ENCODE measurements around the gene SLC8A2. TPM values are rescaled to one million over a fixed set of nuclear protein-coding genes. Genes with fewer than 3 reads are reported as not detected.
A peak's percentile ranks its signal among the peaks of the same experiment; 100 is the strongest.

The SLC8A2 gene
- polyA plus RNA-seq, 2 donors, result 0.16 to 0.29 TPM

DNA sequence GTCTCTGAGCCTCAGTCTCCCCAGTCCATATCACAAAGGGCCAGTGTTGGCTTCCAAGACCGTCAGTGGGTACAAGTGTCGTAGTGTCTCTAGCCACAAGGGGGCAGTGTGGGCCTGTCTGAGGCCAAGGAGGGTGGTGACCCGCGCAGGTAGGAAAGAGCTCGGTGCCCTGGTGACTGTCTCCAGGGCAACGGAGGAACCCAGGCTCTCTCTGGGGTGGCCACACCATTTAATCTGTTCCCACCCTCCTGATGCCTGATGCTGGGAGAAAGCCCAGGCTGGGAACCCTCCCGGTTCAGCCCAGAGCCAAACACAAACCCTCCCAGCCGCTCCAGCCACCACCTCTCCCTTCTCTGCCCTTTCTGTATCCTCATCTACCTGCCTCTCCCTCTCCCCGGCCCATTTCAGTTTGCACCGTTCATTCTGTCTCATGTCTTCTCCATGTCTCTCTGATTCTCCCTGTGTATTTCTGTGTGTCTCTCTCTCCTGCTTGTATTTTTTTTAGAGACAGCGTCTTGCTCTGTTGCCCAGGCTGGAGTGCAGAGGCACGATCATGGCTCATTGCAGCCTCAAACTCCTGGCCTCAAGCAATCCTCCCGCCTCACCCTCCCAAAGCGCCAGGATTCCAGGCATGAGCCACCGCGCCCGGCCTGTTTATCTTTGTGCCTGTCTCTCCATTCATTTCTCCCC, 34.8 kb downstream of the SLC8A2 start:
- Histone ChIP-seq H3K27ac (ENCODE audit: low read depth in 2 of 2, low read length in 1 of 2) (no peak overlapping the region), H3K4me3 (ENCODE audit: low read depth in 1 of 2, low read length in 2 of 2) (no peak overlapping the region), H3K9me3 (ENCODE audit: control insufficient read depth in 2 of 2, insufficient read depth in 1 of 2, low read depth in 1 of 2, low read length in 1 of 2) (no peaks in the 10 kb centered on the region), H3K27me3 (ENCODE audit: control insufficient read depth in 1 of 2, insufficient read depth in 2 of 2, low read length in 2 of 2) (no peaks in the 10 kb centered on the region), H3K4me1 (ENCODE audit: control insufficient read depth in 2 of 2, insufficient read depth in 2 of 2, low read length in 1 of 2) (peaks cover 0 to 2% of the 10 kb centered on the region in 2 donors), H3K36me3 (ENCODE audit: control insufficient read depth in 2 of 2, insufficient read depth in 2 of 2, low read length in 1 of 2) (no peaks in the 10 kb centered on the region)
- 29 to 30% methylated on average over 17 of the region's 17 CpGs for WGBS, 2 donors

GRCh38 chr19:47435883-47436417, 35.7 kb downstream of the SLC8A2 start:
- Histone ChIP-seq H3K36me3 (ENCODE audit: control insufficient read depth in 2 of 2, insufficient read depth in 2 of 2, low read length in 1 of 2) (no peaks in the 10 kb centered on the region), H3K27me3 (ENCODE audit: control insufficient read depth in 1 of 2, insufficient read depth in 2 of 2, low read length in 2 of 2) (no peaks in the 10 kb centered on the region), H3K9me3 (ENCODE audit: control insufficient read depth in 2 of 2, insufficient read depth in 1 of 2, low read depth in 1 of 2, low read length in 1 of 2) (no peaks in the 10 kb centered on the region), H3K4me1 (ENCODE audit: control insufficient read depth in 2 of 2, insufficient read depth in 2 of 2, low read length in 1 of 2) (peaks cover 0 to 2% of the 10 kb centered on the region in 2 donors), H3K4me3 (ENCODE audit: low read depth in 1 of 2, low read length in 2 of 2) (no peak overlapping the region), H3K27ac (ENCODE audit: low read depth in 2 of 2, low read length in 1 of 2) (no peak overlapping the region)
- 77 to 86% methylated on average over 6 of the region's 6 CpGs for WGBS, 2 donors

- Histone ChIP-seq H3K9me3 (ENCODE audit: control insufficient read depth in 2 of 2, insufficient read depth in 1 of 2, low read depth in 1 of 2, low read length in 1 of 2) (no peaks in the 10 kb centered on the region), H3K4me1 (ENCODE audit: control insufficient read depth in 2 of 2, insufficient read depth in 2 of 2, low read length in 1 of 2) (peaks cover 3 to 6% of the 10 kb centered on the region in 2 donors), H3K36me3 (ENCODE audit: control insufficient read depth in 2 of 2, insufficient read depth in 2 of 2, low read length in 1 of 2) (no peaks in the 10 kb centered on the region), H3K4me3 (ENCODE audit: low read depth in 1 of 2, low read length in 2 of 2) (no peak overlapping the region), H3K27me3 (ENCODE audit: control insufficient read depth in 1 of 2, insufficient read depth in 2 of 2, low read length in 2 of 2) (no peaks in the 10 kb centered on the region), H3K27ac (ENCODE audit: low read depth in 2 of 2, low read length in 1 of 2) (no peak overlapping the region)
- WGBS, 2 donors, result 55 to 59% methylated on average over 16 of the region's 16 CpGs
Measured at GRCh38 chr19:47435196-47435595, 36.5 kb downstream of the SLC8A2 start.

DNA sequence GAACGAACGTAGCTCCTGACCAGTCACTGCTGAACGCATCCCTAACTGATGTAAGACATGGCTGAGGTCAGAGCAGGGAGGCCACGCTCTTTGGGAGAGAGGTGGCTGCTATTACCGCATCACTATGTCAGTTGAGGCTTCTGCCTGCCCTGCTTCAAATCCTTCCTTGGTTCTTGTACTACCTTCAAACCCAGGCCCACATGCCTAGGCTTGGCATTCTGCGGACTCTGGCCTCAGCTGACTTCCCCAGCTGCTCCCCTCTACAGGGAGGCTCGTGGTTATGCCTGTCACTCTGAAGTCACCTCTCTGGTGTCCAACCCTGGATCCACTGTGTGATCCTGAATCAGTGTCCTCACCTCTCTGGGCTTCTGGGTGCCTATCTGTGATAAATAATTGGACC, 37.6 kb downstream of the SLC8A2 start:
- Histone ChIP-seq H3K9me3 (ENCODE audit: control insufficient read depth in 2 of 2, insufficient read depth in 1 of 2, low read depth in 1 of 2, low read length in 1 of 2) (no peaks in the 10 kb centered on the region), H3K27ac (ENCODE audit: low read depth in 2 of 2, low read length in 1 of 2) (no peak overlapping the region), H3K4me1 (ENCODE audit: control insufficient read depth in 2 of 2, insufficient read depth in 2 of 2, low read length in 1 of 2) (peaks cover 4 to 14% of the 10 kb centered on the region in 2 donors), H3K27me3 (ENCODE audit: control insufficient read depth in 1 of 2, insufficient read depth in 2 of 2, low read length in 2 of 2) (no peaks in the 10 kb centered on the region), H3K36me3 (ENCODE audit: control insufficient read depth in 2 of 2, insufficient read depth in 2 of 2, low read length in 1 of 2) (no peaks in the 10 kb centered on the region), H3K4me3 (ENCODE audit: low read depth in 1 of 2, low read length in 2 of 2) (no peak overlapping the region)
- 74% methylated on average over 7 of the region's 7 CpGs for WGBS, 2 donors

GRCh38 chr19:47433121-47433520, 38.6 kb downstream of the SLC8A2 start:
- H3K9me3 ChIP-seq (ENCODE audit: control insufficient read depth in 2 of 2, insufficient read depth in 1 of 2, low read depth in 1 of 2, low read length in 1 of 2), result no peaks in the 10 kb centered on the region
- 58 to 64% methylated on average over 1 of the region's 1 CpG for WGBS, 2 donors
- no peaks in the 10 kb centered on the region for H3K36me3 ChIP-seq (ENCODE audit: control insufficient read depth in 2 of 2, insufficient read depth in 2 of 2, low read length in 1 of 2)
- H3K4me1 ChIP-seq (ENCODE audit: control insufficient read depth in 2 of 2, insufficient read depth in 2 of 2, low read length in 1 of 2), result peaks cover 4 to 16% of the 10 kb centered on the region in 2 donors
- H3K27me3 ChIP-seq (ENCODE audit: control insufficient read depth in 1 of 2, insufficient read depth in 2 of 2, low read length in 2 of 2), result no peaks in the 10 kb centered on the region
- H3K27ac ChIP-seq (ENCODE audit: low read depth in 2 of 2, low read length in 1 of 2), result no peak overlapping the region
- H3K4me3 ChIP-seq (ENCODE audit: low read depth in 1 of 2, low read length in 2 of 2), result no peak overlapping the region

- H3K36me3 ChIP-seq (ENCODE audit: control insufficient read depth in 2 of 2, insufficient read depth in 2 of 2, low read length in 1 of 2), result no peaks in the 10 kb centered on the region
- H3K27ac ChIP-seq (ENCODE audit: low read depth in 2 of 2, low read length in 1 of 2), result no peak overlapping the region
- H3K4me3 ChIP-seq (ENCODE audit: low read depth in 1 of 2, low read length in 2 of 2), result no peak overlapping the region
- no peaks in the 10 kb centered on the region for H3K27me3 ChIP-seq (ENCODE audit: control insufficient read depth in 1 of 2, insufficient read depth in 2 of 2, low read length in 2 of 2)
- peaks cover 4 to 17% of the 10 kb centered on the region in 2 donors for H3K4me1 ChIP-seq (ENCODE audit: control insufficient read depth in 2 of 2, insufficient read depth in 2 of 2, low read length in 1 of 2)
- no peaks in the 10 kb centered on the region for H3K9me3 ChIP-seq (ENCODE audit: control insufficient read depth in 2 of 2, insufficient read depth in 1 of 2, low read depth in 1 of 2, low read length in 1 of 2)
Measured at GRCh38 chr19:47432499-47432898, 39.2 kb downstream of the SLC8A2 start.

- no peaks in the 10 kb centered on the region for H3K9me3 ChIP-seq (ENCODE audit: control insufficient read depth in 2 of 2, insufficient read depth in 1 of 2, low read depth in 1 of 2, low read length in 1 of 2)
- H3K36me3 ChIP-seq (ENCODE audit: control insufficient read depth in 2 of 2, insufficient read depth in 2 of 2, low read length in 1 of 2), result no peaks in the 10 kb centered on the region
- H3K27me3 ChIP-seq (ENCODE audit: control insufficient read depth in 1 of 2, insufficient read depth in 2 of 2, low read length in 2 of 2), result no peaks in the 10 kb centered on the region
- no peak overlapping the region for H3K4me3 ChIP-seq (ENCODE audit: low read depth in 1 of 2, low read length in 2 of 2)
- peaks cover 4 to 19% of the 10 kb centered on the region in 2 donors for H3K4me1 ChIP-seq (ENCODE audit: control insufficient read depth in 2 of 2, insufficient read depth in 2 of 2, low read length in 1 of 2)
- 76 to 86% methylated on average over 18 of the region's 18 CpGs for WGBS, 2 donors
- H3K27ac ChIP-seq (ENCODE audit: low read depth in 2 of 2, low read length in 1 of 2), result no peak overlapping the region
Measured at GRCh38 chr19:47432091-47432490, 39.6 kb downstream of the SLC8A2 start.

- Histone ChIP-seq H3K4me3 (ENCODE audit: low read depth in 1 of 2, low read length in 2 of 2) (peak overlapping the region; percentile 32 to 36), H3K27ac (ENCODE audit: low read depth in 2 of 2, low read length in 1 of 2) (no peak overlapping the region), H3K27me3 (ENCODE audit: control insufficient read depth in 1 of 2, insufficient read depth in 2 of 2, low read length in 2 of 2) (no peaks in the 10 kb centered on the region), H3K9me3 (ENCODE audit: control insufficient read depth in 2 of 2, insufficient read depth in 1 of 2, low read depth in 1 of 2, low read length in 1 of 2) (no peaks in the 10 kb centered on the region), H3K4me1 (ENCODE audit: control insufficient read depth in 2 of 2, insufficient read depth in 2 of 2, low read length in 1 of 2) (peaks cover 4 to 19% of the 10 kb centered on the region in 2 donors), H3K36me3 (ENCODE audit: control insufficient read depth in 2 of 2, insufficient read depth in 2 of 2, low read length in 1 of 2) (no peaks in the 10 kb centered on the region)
- 7 to 8% methylated on average over 68 to 69 of the region's 69 CpGs for WGBS, 2 donors
Measured at GRCh38 chr19:47430041-47430802, 41.5 kb downstream of the SLC8A2 start.

GRCh38 chr19:47429140-47429793, 42.4 kb downstream of the SLC8A2 start:
- WGBS, 2 donors, result 26 to 36% methylated on average over 19 to 20 of the region's 20 CpGs
- Histone ChIP-seq H3K27me3 (ENCODE audit: control insufficient read depth in 1 of 2, insufficient read depth in 2 of 2, low read length in 2 of 2) (no peaks in the 10 kb centered on the region), H3K27ac (ENCODE audit: low read depth in 2 of 2, low read length in 1 of 2) (no peak overlapping the region)

More at GRCh38 chr19:47429140-47429793, 42.4 kb downstream of the SLC8A2 start:
- no peaks in the 10 kb centered on the region for H3K36me3 ChIP-seq (ENCODE audit: control insufficient read depth in 2 of 2, insufficient read depth in 2 of 2, low read length in 1 of 2)
- H3K9me3 ChIP-seq (ENCODE audit: control insufficient read depth in 2 of 2, insufficient read depth in 1 of 2, low read depth in 1 of 2, low read length in 1 of 2), result no peaks in the 10 kb centered on the region
- no peak overlapping the region for H3K4me3 ChIP-seq (ENCODE audit: low read depth in 1 of 2, low read length in 2 of 2)
- peaks cover 4 to 19% of the 10 kb centered on the region in 2 donors for H3K4me1 ChIP-seq (ENCODE audit: control insufficient read depth in 2 of 2, insufficient read depth in 2 of 2, low read length in 1 of 2)
